Activated CD8-positive, alpha-beta memory T cell treated with anti-CD3 and anti-CD28 coated beads, Interleukin-2, amount 50 U/mL, for 24 hours (primary cell): ENCODE data around the gene LAMB3.

ENCODE experiments used
- DNase-seq: peaks from one replicate; pipeline ENCODE4 v3.0.0-alpha.2; 2020; ENCODE audit errors: extremely low read depth

The LAMB3 gene

GRCh38 chr1:209618291-209618690 is 33.9 kb downstream of the LAMB3 start:
- no peak for DNase-seq

- no peak for DNase-seq
Measured at GRCh38 chr1:209617755-209618154, 34.5 kb downstream of the LAMB3 start.

GRCh38 chr1:209617047-209617673 is 35.1 kb downstream of the LAMB3 start:
- no peak for DNase-seq

GRCh38 chr1:209616366-209617046 is 35.7 kb downstream of the LAMB3 start:
- DNase-seq, result no peak

GRCh38 chr1:209614906-209615305 is 37.3 kb downstream of the LAMB3 start:
- no peak for DNase-seq

- DNase-seq, result no peak
Measured at GRCh38 chr1:209614151-209614420, 38.1 kb downstream of the LAMB3 start.

- DNase-seq, result no peak
Measured at GRCh38 chr1:209613400-209614150, 38.6 kb downstream of the LAMB3 start.

GRCh38 chr1:209612646-209613399 is 39.4 kb downstream of the LAMB3 start:
- DNase-seq, result no peak

GRCh38 chr1:209611771-209612570 is 40.3 kb downstream of the LAMB3 start:
- no peak for DNase-seq

- no peak for DNase-seq
Measured at GRCh38 chr1:209610631-209610905, 41.7 kb downstream of the LAMB3 start.

GRCh38 chr1:209609791-209610630 is 42.2 kb downstream of the LAMB3 start:
- no peak for DNase-seq

- no peak for DNase-seq
Measured at GRCh38 chr1:209609041-209609790, 43.0 kb downstream of the LAMB3 start.

- DNase-seq, result no peak
Measured at GRCh38 chr1:209607795-209608178, 44.4 kb downstream of the LAMB3 start.

GRCh38 chr1:209607102-209607794 is 45.0 kb downstream of the LAMB3 start:
- DNase-seq, result no peak

- no peak for DNase-seq
Measured at GRCh38 chr1:209603877-209604276, 48.3 kb downstream of the LAMB3 start.

GRCh38 chr1:209601809-209602657 is 50.2 kb downstream of the LAMB3 start:
- DNase-seq, result no peak

GRCh38 chr1:209600541-209600940 is 51.7 kb downstream of the LAMB3 start:
- no peak for DNase-seq

- no peak for DNase-seq
Measured at GRCh38 chr1:209598227-209598626, 54.0 kb downstream of the LAMB3 start.

GRCh38 chr1:209597499-209597898 is 54.7 kb downstream of the LAMB3 start:
- DNase-seq, result no peak
